Liver (tissue), 3 donors: ENCODE measurements around the gene PIK3R3.

Experiments
- EGR1 ChIP-seq, 2 donors: IDR thresholded peaks; 2 replicates each; pipeline ENCODE4 v1.6.1; 2016 to 2018; ENCODE audit warnings: antibody characterized with exemption in 2 of 2, low read depth in 2 of 2
- FOXA1 ChIP-seq: IDR thresholded peaks from 2 replicates; pipeline ENCODE4 v1.6.1; 2016; ENCODE audit warnings: antibody characterized with exemption
- GABPA ChIP-seq, 2 donors: IDR thresholded peaks in 1 of 2; conservative IDR thresholded peaks in 1 of 2; 2 replicates each; pipeline ENCODE4 v1.6.1; 2016; ENCODE audit warnings: antibody characterized with exemption in 2 of 2, mild to moderate bottlenecking in 1 of 2, moderate library complexity in 1 of 2
- TF ChIP-seq, protein P1 (sequence below): fragments of 150-350 bp; IDR thresholded peaks from 2 replicates; pipeline ENCODE4 v1.5.1; 2017; ENCODE audit warnings: improper control_type of control experiment, low read depth, low read length; ENCODE audit not compliant: missing input control
- TF ChIP-seq, protein P2 (sequence below): IDR thresholded peaks from 2 replicates; pipeline ENCODE4 v1.6.1; 2016; ENCODE audit warnings: antibody characterized with exemption, mild to moderate bottlenecking
- donor health status: healthy.
- donor health status: healthy.

GRCh38 chr1:46005594-46005993 is 126.8 kb downstream of the PIK3R3 start:
- no peak for TF ChIP-seq FOXA1
- TF ChIP-seq, protein P1, sequence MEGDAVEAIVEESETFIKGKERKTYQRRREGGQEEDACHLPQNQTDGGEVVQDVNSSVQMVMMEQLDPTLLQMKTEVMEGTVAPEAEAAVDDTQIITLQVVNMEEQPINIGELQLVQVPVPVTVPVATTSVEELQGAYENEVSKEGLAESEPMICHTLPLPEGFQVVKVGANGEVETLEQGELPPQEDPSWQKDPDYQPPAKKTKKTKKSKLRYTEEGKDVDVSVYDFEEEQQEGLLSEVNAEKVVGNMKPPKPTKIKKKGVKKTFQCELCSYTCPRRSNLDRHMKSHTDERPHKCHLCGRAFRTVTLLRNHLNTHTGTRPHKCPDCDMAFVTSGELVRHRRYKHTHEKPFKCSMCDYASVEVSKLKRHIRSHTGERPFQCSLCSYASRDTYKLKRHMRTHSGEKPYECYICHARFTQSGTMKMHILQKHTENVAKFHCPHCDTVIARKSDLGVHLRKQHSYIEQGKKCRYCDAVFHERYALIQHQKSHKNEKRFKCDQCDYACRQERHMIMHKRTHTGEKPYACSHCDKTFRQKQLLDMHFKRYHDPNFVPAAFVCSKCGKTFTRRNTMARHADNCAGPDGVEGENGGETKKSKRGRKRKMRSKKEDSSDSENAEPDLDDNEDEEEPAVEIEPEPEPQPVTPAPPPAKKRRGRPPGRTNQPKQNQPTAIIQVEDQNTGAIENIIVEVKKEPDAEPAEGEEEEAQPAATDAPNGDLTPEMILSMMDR = no peak
- no peak for TF ChIP-seq GABPA (IDR thresholded peaks at IDR 0.05 in 1 of 2, conservative IDR thresholded peaks at IDR 0.05 in 1 of 2)
- no peak for TF ChIP-seq EGR1 (IDR thresholded peaks at IDR 0.05; ENCODE audit: low read depth in 2 of 2)
- TF ChIP-seq, protein P2, sequence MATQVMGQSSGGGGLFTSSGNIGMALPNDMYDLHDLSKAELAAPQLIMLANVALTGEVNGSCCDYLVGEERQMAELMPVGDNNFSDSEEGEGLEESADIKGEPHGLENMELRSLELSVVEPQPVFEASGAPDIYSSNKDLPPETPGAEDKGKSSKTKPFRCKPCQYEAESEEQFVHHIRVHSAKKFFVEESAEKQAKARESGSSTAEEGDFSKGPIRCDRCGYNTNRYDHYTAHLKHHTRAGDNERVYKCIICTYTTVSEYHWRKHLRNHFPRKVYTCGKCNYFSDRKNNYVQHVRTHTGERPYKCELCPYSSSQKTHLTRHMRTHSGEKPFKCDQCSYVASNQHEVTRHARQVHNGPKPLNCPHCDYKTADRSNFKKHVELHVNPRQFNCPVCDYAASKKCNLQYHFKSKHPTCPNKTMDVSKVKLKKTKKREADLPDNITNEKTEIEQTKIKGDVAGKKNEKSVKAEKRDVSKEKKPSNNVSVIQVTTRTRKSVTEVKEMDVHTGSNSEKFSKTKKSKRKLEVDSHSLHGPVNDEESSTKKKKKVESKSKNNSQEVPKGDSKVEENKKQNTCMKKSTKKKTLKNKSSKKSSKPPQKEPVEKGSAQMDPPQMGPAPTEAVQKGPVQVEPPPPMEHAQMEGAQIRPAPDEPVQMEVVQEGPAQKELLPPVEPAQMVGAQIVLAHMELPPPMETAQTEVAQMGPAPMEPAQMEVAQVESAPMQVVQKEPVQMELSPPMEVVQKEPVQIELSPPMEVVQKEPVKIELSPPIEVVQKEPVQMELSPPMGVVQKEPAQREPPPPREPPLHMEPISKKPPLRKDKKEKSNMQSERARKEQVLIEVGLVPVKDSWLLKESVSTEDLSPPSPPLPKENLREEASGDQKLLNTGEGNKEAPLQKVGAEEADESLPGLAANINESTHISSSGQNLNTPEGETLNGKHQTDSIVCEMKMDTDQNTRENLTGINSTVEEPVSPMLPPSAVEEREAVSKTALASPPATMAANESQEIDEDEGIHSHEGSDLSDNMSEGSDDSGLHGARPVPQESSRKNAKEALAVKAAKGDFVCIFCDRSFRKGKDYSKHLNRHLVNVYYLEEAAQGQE = no peak
